WI38 (cell line): ENCODE data around the gene AGBL5.
A peak's percentile ranks its signal among the peaks of the same experiment; 100 is the strongest.
"Not testable (repeated sequence)": the region's sequence is repeated elsewhere in the genome, so short reads cannot be mapped to it uniquely, and the experiment has no call there.

Experiments
- H3K4me3 ChIP-seq: 2 replicates; pipeline ENCODE4 v1.5.1; 2011; ENCODE audit warnings: low read depth, mild to moderate bottlenecking, control low read depth, low read length
- CTCF ChIP-seq: IDR thresholded peaks from 2 replicates; pipeline ENCODE4 v1.5.1; 2012; ENCODE audit warnings: low read depth, mild to moderate bottlenecking, control low read depth, low read length

Gene AGBL5

DNA sequence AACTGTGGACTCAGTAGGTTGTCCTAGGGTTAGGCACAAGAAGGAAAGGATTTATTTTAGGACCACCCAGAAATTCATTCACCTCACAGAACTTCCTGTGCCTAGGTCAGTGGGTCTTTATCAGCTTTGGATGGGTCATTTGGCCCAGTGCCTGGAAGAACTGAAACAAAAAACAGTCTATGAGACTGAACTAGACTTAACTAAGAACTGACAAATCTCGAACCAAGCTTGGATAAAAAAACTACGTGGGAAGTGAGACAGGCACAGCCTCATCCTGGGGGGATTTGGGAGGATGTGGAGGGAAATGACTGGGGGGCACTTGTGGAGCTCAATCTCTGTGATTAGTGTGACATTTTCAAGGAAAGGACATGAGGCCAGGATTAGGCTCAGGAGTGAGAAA is 22.3 kb downstream of the AGBL5 start:
- no peak for TF ChIP-seq CTCF
- no peak overlapping the region for H3K4me3 ChIP-seq

DNA sequence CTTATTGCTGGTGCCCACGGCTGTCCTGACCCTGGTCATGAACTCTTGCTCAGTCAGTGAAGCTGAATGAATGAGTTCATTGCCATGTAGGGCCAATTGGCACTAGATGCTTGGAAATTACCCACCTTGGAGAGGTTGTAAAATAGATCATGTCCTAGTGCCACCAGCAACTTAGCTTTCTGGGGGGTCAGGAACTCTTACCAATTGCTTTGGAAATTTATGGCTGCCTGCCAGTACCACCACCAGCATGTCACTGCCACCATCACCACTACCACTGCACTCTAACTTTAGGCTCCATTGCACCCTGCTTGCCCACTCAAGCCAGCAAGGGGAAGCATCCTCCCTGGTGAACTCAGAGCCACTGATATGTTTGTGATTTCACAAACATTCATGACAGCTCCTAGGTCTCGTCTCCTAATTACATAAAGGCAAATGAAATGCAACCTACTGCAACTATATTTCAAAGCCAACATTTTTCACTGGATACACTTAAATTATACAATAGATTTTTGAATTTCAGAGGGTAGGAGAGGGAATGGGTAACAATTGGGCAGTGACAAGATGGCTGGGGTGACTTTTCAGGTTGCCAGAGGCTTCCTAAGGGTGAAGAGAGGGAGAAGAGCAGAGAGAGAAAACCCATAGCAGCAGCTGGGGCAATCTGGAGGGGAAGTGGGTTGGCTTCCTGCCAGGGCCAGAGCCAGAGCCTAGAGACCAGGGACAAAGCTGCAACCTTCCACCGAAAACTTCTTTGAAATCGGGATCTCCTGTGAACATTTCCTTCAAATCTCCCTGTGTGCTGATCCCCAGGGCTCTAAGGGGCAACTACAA is 23.5 kb downstream of the AGBL5 start:
- no peak for TF ChIP-seq CTCF
- H3K4me3 ChIP-seq = no peak overlapping the region

DNA sequence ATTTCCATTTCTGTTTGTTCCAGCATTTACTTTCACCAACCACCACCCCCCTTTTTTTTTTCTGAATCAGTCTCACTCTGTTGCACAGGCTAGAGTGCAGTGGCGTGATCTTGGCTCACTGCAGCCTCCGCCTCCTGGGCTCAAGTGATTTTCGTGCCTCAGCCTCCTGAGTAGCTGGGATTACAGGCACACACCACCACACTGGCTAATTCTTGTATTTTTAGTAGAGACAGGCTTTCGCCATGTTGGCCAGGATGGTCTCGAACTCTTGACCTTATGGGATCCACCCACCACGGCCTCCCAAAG is 24.1 kb downstream of the AGBL5 start:
- H3K4me3 ChIP-seq = not testable (repeated sequence)

GRCh38 chr2:27076323-27076722 is 24.9 kb downstream of the AGBL5 start:
- TF ChIP-seq CTCF = no peak
- H3K4me3 ChIP-seq = no peak overlapping the region

DNA sequence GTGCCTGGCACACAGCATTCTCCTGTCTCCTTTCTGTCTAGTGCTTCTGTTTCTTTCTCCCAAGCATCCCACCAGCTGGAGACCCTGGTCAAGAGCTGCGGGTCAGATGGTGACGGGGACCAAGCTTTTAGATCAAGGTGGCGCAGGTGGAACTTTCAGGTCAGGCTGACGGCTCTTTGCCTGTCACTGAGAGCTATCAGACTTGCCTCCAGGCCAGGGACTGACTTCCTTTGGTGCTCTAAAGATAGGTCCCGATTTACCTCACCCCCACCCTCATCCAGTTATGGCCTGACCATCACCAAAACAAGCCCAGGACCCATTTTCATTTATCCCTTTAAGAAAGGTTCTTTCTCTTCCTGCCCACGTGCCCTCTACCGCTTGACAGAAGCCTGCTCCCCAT is 25.8 kb downstream of the AGBL5 start:
- no peak for TF ChIP-seq CTCF

DNA sequence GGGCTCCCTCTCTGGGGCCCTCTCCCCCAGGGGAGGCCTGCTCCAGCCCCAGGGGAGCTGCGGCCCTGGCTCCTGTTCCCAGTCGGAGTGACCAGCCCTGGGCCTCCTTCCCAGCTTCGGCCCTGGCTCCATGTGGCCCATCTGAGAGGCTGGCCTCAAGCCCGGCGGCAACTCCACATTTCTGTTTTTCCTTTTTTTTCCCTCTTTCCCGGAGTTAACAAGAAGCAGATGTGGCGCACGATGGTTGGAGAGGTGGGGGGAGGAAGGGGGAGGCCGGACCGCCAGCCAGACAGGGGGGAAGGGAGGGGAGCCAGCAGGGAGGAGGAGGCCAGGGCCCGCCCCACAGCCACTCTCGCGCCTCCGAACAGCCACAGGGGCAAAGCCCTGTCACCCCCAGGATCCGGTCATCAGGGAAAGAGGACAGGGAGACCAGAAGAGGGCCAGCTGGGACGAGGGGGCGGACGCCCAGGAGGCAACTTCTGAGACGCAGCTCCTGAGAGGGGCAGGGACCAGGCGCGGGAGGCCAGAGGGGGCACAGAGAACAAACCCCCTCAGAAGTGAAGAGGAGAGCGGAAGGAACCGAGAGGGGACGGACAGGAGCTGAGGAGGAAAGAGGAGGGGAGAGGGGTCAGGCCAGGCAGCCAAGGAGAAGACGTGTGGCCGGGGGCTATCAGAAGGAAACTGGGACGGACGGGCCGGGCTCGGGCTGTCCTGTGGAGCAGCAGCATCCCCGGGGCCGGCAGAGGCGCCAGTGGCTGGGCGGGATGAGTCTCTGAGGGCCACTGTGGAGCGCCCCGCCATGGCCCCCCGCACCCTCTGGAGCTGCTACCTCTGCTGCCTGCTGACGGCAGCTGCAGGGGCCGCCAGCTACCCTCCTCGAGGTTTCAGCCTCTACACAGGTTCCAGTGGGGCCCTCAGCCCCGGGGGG is 27.1 kb downstream of the AGBL5 start, which contains the start of gene EMILIN1:
TSS of gene EMILIN1 (plus strand) at position 349 of the 928 bp plus-strand sequence. CDS start at position 800, 451 bp downstream.
- no peak for TF ChIP-seq CTCF
- peak within 1 kb of the TSS; percentile 84 for H3K4me3 ChIP-seq

More for the DNA sequence above, 25.8 kb downstream of the AGBL5 start:
- H3K4me3 ChIP-seq = no peak overlapping the region

- no peak for TF ChIP-seq CTCF
- H3K4me3 ChIP-seq = peak overlapping the region; percentile 84
Measured at GRCh38 chr2:27079233-27080139, 28.0 kb downstream of the AGBL5 start.
